WTC11 (cell line): Measurements from ENCODE around the gene PACSIN1. TPM values are rescaled to one million over a fixed set of nuclear protein-coding genes. Genes with fewer than 3 reads are reported as not detected.

Experiments
- ATF1 ChIP-seq: sonication (generic); formaldehyde crosslinking; IDR thresholded peaks from 2 replicates; pipeline ENCODE4 v1.8.1; 2023; ENCODE audit warnings: mild to moderate bottlenecking, moderate library complexity, missing genetic modification reagents
- ELF4 ChIP-seq: sonication (generic); formaldehyde crosslinking; IDR thresholded peaks from 2 replicates; pipeline ENCODE4 v1.8.1; 2022; ENCODE audit warnings: low read depth, mild to moderate bottlenecking, moderate library complexity, missing genetic modification reagents
- GTF2I ChIP-seq: fragments of 250-450 bp; sonication (Bioruptor Pico); conservative IDR thresholded peaks from 2 replicates; pipeline ENCODE4 v1.4.0; 2021; ENCODE audit warnings: mild to moderate bottlenecking
- HMGA2 ChIP-seq: fragments of 250-450 bp; sonication (Bioruptor Pico); IDR thresholded peaks from 2 replicates; pipeline ENCODE4 v1.4.0; 2021; ENCODE audit warnings: mild to moderate bottlenecking, moderate library complexity
- IRF2 ChIP-seq: sonication (generic); formaldehyde crosslinking; IDR thresholded peaks from 2 replicates; pipeline ENCODE4 v1.8.0; 2022; ENCODE audit warnings: low read depth, missing genetic modification reagents, borderline replicate concordance
- JAZF1 ChIP-seq: fragments of 250-450 bp; sonication (Bioruptor Pico); IDR thresholded peaks from 2 replicates; pipeline ENCODE4 v1.9.0; 2021; ENCODE audit warnings: moderate library complexity, mild to moderate bottlenecking, inconsistent platforms
- NFATC4 ChIP-seq: fragments of 250-450 bp; sonication (Bioruptor Pico); IDR thresholded peaks from 2 replicates; pipeline ENCODE4 v1.9.0; 2021; ENCODE audit warnings: mild to moderate bottlenecking
- NR1H2 ChIP-seq: sonication (generic); formaldehyde crosslinking; IDR thresholded peaks from 2 replicates; pipeline ENCODE4 v1.9.0; 2021; ENCODE audit warnings: mild to moderate bottlenecking, moderate library complexity, missing genetic modification reagents
- SMAD3 ChIP-seq: sonication (generic); formaldehyde crosslinking; IDR thresholded peaks from 2 replicates; pipeline ENCODE4 v1.8.0; 2022; ENCODE audit warnings: missing genetic modification reagents, mild to moderate bottlenecking, borderline replicate concordance
- SOX15 ChIP-seq: fragments of 250-450 bp; sonication (Bioruptor Pico); IDR thresholded peaks from 2 replicates; pipeline ENCODE4 v1.9.0; 2021; ENCODE audit warnings: mild to moderate bottlenecking
- TEAD4 ChIP-seq: sonication (generic); formaldehyde crosslinking; IDR thresholded peaks from 2 replicates; pipeline ENCODE4 v1.8.0; 2022; ENCODE audit warnings: mild to moderate bottlenecking, missing genetic modification reagents
- ZNF219 ChIP-seq: sonication (generic); formaldehyde crosslinking; IDR thresholded peaks from 2 replicates; pipeline ENCODE4 v1.8.0; 2023; ENCODE audit warnings: missing genetic modification reagents, mild to moderate bottlenecking, borderline replicate concordance
- ZNF263 ChIP-seq: sonication (generic); formaldehyde crosslinking; IDR thresholded peaks from 2 replicates; pipeline ENCODE4 v1.8.1; 2022; ENCODE audit warnings: low read depth, mild to moderate bottlenecking, moderate library complexity, missing genetic modification reagents
- ZNF396 ChIP-seq: fragments of 250-450 bp; sonication (Bioruptor Pico); IDR thresholded peaks from 2 replicates; pipeline ENCODE4 v1.8.0; 2021; ENCODE audit warnings: mild to moderate bottlenecking, moderate library complexity, borderline replicate concordance
- ZNF671 ChIP-seq: fragments of 250-450 bp; sonication (Bioruptor Pico); IDR thresholded peaks from 2 replicates; pipeline ENCODE4 v1.8.0; 2021; ENCODE audit warnings: mild to moderate bottlenecking
- total RNA-seq: library from RNA; stranded (reverse); gene quantifications from 3 replicates; pipeline ENCODE4 v1.2.3, GENCODE V29; 2021
- TF ChIP-seq, protein P1 (sequence below): fragments of 250-450 bp; sonication (Bioruptor Pico); IDR thresholded peaks from 2 replicates; pipeline ENCODE4 v1.8.0; 2021; ENCODE audit warnings: mild to moderate bottlenecking
- TF ChIP-seq, protein P2 (sequence below): fragments of 250-450 bp; sonication (Bioruptor Pico); IDR thresholded peaks from 2 replicates; pipeline ENCODE4 v1.9.0; 2021; ENCODE audit warnings: mild to moderate bottlenecking, borderline replicate concordance
- TF ChIP-seq, protein P3 (sequence below): sonication (generic); formaldehyde crosslinking; IDR thresholded peaks from 2 replicates; pipeline ENCODE4 v1.8.0; 2022; ENCODE audit warnings: mild to moderate bottlenecking, missing genetic modification reagents
- TF ChIP-seq, protein P4 (sequence below): fragments of 250-450 bp; sonication (Bioruptor Pico); IDR thresholded peaks from 2 replicates; pipeline ENCODE4 v1.9.0; 2021; ENCODE audit warnings: mild to moderate bottlenecking
- TF ChIP-seq, protein P5 (sequence below): sonication (generic); formaldehyde crosslinking; IDR thresholded peaks from 2 replicates; pipeline ENCODE4 v1.8.1; 2022; ENCODE audit warnings: missing genetic modification reagents, borderline replicate concordance
- TF ChIP-seq, protein P6 (sequence below): sonication (generic); formaldehyde crosslinking; IDR thresholded peaks from 2 replicates; pipeline ENCODE4 v1.8.1; 2023; ENCODE audit warnings: mild to moderate bottlenecking, moderate library complexity, missing genetic modification reagents
- TF ChIP-seq, protein P7 (sequence below): sonication (generic); formaldehyde crosslinking; IDR thresholded peaks from 2 replicates; pipeline ENCODE4 v1.8.1; 2022; ENCODE audit warnings: mild to moderate bottlenecking, moderate library complexity, missing genetic modification reagents
- TF ChIP-seq, protein P8 (sequence below): sonication (generic); formaldehyde crosslinking; IDR thresholded peaks from 2 replicates; pipeline ENCODE4 v1.8.1; 2023; ENCODE audit warnings: mild to moderate bottlenecking, missing genetic modification reagents, moderate library complexity

The PACSIN1 gene
- total RNA-seq, 1 experiment from 2014 or later: 12.6 TPM

DNA sequence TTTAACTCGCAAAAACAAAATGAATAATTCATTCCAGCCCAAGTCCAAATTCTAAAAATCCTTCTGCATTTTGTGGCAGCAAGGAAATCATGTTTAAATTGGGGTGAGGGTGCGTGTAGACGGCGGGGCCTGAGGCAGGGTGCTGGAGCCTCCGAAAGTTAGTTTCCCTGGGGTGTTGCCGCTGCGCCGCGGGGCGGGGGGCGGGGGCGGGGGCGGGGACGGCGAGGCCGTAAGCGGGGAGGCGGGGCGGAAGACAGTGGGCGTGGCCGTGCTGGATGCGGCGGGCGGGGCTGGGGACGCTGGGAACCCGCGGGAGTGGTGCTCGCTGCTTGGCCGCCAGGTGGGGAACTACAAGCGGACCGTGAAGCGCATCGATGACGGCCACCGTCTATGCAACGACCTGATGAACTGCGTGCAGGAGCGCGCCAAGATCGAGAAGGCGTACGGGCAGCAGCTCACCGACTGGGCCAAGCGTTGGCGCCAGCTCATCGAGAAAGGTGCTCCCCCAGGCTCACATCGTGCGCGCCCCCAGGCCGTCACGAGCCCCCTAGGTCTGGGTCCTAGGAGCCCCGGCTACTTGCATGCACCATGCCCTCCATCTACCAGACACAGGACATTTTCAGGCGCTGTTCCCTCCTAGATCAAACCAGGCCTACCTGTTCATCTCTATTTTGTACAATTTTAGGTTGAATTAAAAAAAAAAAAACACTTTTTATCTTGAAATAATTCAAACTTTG, 61.3 kb downstream of the PACSIN1 start (continued):
- TF ChIP-seq, protein P1, sequence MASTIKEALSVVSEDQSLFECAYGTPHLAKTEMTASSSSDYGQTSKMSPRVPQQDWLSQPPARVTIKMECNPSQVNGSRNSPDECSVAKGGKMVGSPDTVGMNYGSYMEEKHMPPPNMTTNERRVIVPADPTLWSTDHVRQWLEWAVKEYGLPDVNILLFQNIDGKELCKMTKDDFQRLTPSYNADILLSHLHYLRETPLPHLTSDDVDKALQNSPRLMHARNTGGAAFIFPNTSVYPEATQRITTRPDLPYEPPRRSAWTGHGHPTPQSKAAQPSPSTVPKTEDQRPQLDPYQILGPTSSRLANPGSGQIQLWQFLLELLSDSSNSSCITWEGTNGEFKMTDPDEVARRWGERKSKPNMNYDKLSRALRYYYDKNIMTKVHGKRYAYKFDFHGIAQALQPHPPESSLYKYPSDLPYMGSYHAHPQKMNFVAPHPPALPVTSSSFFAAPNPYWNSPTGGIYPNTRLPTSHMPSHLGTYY (CRISPR knock-in tag): no peak
- TF ChIP-seq JAZF1: no peak
- TF ChIP-seq NFATC4 (CRISPR knock-in tag): no peak
- TF ChIP-seq ZNF219 (CRISPR knock-in tag): no peak
- TF ChIP-seq ATF1: no peak
- no peak for TF ChIP-seq ZNF671 (CRISPR knock-in tag)
- TF ChIP-seq, protein P2, sequence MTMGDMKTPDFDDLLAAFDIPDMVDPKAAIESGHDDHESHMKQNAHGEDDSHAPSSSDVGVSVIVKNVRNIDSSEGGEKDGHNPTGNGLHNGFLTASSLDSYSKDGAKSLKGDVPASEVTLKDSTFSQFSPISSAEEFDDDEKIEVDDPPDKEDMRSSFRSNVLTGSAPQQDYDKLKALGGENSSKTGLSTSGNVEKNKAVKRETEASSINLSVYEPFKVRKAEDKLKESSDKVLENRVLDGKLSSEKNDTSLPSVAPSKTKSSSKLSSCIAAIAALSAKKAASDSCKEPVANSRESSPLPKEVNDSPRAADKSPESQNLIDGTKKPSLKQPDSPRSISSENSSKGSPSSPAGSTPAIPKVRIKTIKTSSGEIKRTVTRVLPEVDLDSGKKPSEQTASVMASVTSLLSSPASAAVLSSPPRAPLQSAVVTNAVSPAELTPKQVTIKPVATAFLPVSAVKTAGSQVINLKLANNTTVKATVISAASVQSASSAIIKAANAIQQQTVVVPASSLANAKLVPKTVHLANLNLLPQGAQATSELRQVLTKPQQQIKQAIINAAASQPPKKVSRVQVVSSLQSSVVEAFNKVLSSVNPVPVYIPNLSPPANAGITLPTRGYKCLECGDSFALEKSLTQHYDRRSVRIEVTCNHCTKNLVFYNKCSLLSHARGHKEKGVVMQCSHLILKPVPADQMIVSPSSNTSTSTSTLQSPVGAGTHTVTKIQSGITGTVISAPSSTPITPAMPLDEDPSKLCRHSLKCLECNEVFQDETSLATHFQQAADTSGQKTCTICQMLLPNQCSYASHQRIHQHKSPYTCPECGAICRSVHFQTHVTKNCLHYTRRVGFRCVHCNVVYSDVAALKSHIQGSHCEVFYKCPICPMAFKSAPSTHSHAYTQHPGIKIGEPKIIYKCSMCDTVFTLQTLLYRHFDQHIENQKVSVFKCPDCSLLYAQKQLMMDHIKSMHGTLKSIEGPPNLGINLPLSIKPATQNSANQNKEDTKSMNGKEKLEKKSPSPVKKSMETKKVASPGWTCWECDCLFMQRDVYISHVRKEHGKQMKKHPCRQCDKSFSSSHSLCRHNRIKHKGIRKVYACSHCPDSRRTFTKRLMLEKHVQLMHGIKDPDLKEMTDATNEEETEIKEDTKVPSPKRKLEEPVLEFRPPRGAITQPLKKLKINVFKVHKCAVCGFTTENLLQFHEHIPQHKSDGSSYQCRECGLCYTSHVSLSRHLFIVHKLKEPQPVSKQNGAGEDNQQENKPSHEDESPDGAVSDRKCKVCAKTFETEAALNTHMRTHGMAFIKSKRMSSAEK (CRISPR knock-in tag): no peak
- TF ChIP-seq TEAD4: no peak
- TF ChIP-seq IRF2 (CRISPR knock-in tag): no peak
- no peak for TF ChIP-seq HMGA2
- TF ChIP-seq ZNF396 (CRISPR knock-in tag): no peak
- TF ChIP-seq, protein P3, sequence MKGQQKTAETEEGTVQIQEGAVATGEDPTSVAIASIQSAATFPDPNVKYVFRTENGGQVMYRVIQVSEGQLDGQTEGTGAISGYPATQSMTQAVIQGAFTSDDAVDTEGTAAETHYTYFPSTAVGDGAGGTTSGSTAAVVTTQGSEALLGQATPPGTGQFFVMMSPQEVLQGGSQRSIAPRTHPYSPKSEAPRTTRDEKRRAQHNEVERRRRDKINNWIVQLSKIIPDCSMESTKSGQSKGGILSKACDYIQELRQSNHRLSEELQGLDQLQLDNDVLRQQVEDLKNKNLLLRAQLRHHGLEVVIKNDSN (CRISPR knock-in tag): no peak
- TF ChIP-seq, protein P4, sequence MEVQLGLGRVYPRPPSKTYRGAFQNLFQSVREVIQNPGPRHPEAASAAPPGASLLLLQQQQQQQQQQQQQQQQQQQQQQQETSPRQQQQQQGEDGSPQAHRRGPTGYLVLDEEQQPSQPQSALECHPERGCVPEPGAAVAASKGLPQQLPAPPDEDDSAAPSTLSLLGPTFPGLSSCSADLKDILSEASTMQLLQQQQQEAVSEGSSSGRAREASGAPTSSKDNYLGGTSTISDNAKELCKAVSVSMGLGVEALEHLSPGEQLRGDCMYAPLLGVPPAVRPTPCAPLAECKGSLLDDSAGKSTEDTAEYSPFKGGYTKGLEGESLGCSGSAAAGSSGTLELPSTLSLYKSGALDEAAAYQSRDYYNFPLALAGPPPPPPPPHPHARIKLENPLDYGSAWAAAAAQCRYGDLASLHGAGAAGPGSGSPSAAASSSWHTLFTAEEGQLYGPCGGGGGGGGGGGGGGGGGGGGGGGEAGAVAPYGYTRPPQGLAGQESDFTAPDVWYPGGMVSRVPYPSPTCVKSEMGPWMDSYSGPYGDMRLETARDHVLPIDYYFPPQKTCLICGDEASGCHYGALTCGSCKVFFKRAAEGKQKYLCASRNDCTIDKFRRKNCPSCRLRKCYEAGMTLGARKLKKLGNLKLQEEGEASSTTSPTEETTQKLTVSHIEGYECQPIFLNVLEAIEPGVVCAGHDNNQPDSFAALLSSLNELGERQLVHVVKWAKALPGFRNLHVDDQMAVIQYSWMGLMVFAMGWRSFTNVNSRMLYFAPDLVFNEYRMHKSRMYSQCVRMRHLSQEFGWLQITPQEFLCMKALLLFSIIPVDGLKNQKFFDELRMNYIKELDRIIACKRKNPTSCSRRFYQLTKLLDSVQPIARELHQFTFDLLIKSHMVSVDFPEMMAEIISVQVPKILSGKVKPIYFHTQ: no peak
- TF ChIP-seq, protein P5, sequence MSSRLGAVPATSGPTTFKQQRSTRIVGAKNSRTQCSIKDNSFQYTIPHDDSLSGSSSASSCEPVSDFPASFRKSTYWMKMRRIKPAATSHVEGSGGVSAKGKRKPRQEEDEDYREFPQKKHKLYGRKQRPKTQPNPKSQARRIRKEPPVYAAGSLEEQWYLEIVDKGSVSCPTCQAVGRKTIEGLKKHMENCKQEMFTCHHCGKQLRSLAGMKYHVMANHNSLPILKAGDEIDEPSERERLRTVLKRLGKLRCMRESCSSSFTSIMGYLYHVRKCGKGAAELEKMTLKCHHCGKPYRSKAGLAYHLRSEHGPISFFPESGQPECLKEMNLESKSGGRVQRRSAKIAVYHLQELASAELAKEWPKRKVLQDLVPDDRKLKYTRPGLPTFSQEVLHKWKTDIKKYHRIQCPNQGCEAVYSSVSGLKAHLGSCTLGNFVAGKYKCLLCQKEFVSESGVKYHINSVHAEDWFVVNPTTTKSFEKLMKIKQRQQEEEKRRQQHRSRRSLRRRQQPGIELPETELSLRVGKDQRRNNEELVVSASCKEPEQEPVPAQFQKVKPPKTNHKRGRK (CRISPR knock-in tag): no peak
- TF ChIP-seq NR1H2 (CRISPR knock-in tag): no peak
- TF ChIP-seq SMAD3: no peak
- no peak for TF ChIP-seq GTF2I (CRISPR knock-in tag)
- no peak for TF ChIP-seq SOX15
- TF ChIP-seq, protein P6, sequence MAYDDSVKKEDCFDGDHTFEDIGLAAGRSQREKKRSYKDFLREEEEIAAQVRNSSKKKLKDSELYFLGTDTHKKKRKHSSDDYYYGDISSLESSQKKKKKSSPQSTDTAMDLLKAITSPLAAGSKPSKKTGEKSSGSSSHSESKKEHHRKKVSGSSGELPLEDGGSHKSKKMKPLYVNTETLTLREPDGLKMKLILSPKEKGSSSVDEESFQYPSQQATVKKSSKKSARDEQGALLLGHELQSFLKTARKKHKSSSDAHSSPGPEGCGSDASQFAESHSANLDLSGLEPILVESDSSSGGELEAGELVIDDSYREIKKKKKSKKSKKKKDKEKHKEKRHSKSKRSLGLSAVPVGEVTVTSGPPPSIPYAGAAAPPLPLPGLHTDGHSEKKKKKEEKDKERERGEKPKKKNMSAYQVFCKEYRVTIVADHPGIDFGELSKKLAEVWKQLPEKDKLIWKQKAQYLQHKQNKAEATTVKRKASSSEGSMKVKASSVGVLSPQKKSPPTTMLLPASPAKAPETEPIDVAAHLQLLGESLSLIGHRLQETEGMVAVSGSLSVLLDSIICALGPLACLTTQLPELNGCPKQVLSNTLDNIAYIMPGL (CRISPR knock-in tag): peak; percentile 63; the same call in 1 of the 2 replicates
- no peak for TF ChIP-seq ZNF263 (CRISPR knock-in tag)
- TF ChIP-seq, protein P7, sequence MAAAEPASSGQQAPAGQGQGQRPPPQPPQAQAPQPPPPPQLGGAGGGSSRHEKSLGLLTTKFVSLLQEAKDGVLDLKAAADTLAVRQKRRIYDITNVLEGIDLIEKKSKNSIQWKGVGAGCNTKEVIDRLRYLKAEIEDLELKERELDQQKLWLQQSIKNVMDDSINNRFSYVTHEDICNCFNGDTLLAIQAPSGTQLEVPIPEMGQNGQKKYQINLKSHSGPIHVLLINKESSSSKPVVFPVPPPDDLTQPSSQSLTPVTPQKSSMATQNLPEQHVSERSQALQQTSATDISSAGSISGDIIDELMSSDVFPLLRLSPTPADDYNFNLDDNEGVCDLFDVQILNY (CRISPR knock-in tag): 0 out of 2 replicates have a peak, but pooled peaks have one; percentile 44
- TF ChIP-seq, protein P8, sequence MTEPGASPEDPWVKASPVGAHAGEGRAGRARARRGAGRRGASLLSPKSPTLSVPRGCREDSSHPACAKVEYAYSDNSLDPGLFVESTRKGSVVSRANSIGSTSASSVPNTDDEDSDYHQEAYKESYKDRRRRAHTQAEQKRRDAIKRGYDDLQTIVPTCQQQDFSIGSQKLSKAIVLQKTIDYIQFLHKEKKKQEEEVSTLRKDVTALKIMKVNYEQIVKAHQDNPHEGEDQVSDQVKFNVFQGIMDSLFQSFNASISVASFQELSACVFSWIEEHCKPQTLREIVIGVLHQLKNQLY: no peak
- TF ChIP-seq ELF4 (CRISPR knock-in tag): no peak
